Progenitor cell of endocrine pancreas (in vitro differentiated cells): ENCODE measurements around the gene WT1. TPM values are rescaled to one million over a fixed set of nuclear protein-coding genes. Genes with fewer than 3 reads are reported as not detected.

Experiments
- DNase-seq: peaks from one replicate; pipeline ENCODE4 v3.0.0; 2021; ENCODE audit warnings: low spot score; ENCODE audit not compliant: unreplicated experiment
- H3K27ac Mint-ChIP-seq: 2 replicates; pipeline ENCODE4 v1.8.0; 2021; ENCODE audit warnings: mild to moderate bottlenecking, moderate library complexity, mixed read lengths
- H3K27me3 Mint-ChIP-seq: 2 replicates; pipeline ENCODE4 v1.8.0; 2021; ENCODE audit warnings: mixed read lengths
- H3K36me3 Mint-ChIP-seq: 2 replicates; pipeline ENCODE4 v1.8.0; 2022; ENCODE audit warnings: mixed read lengths; ENCODE audit not compliant: insufficient read depth
- H3K4me1 Mint-ChIP-seq: 2 replicates; pipeline ENCODE4 v1.8.0; 2021; ENCODE audit warnings: low read depth, mixed read lengths
- H3K4me3 Mint-ChIP-seq: 2 replicates; pipeline ENCODE4 v1.8.0; 2021; ENCODE audit warnings: low read depth, mild to moderate bottlenecking, moderate library complexity, mixed read lengths
- H3K9me3 Mint-ChIP-seq: 2 replicates; pipeline ENCODE4 v1.8.0; 2021; ENCODE audit warnings: low read depth, mixed read lengths
- CTCF ChIP-seq: fragments of 200-600 bp; sonication (generic); IDR thresholded peaks from one replicate; pipeline ENCODE4 v1.5.0; 2021; ENCODE audit warnings: antibody characterized with exemption, mild to moderate bottlenecking; ENCODE audit not compliant: unreplicated experiment
- total RNA-seq: library from RNA; stranded (reverse); gene quantifications from 2 replicates; pipeline ENCODE4 v1.2.1, GENCODE V29; 2021

Gene WT1
- total RNA-seq, 1 donor from 2014 or later = not detected

- no peak overlapping the region for H3K27ac Mint-ChIP-seq
- no peak for TF ChIP-seq CTCF
- no peaks in the 10 kb centered on the region for H3K36me3 Mint-ChIP-seq
- H3K27me3 Mint-ChIP-seq = peaks cover 100% of the 10 kb centered on the region
- H3K4me1 Mint-ChIP-seq = peaks cover 3% of the 10 kb centered on the region
- no peak overlapping the region for H3K4me3 Mint-ChIP-seq
- no peaks in the 10 kb centered on the region for H3K9me3 Mint-ChIP-seq
- DNase-seq = no peak
Observed at GRCh38 chr11:32427616-32427934, 7.8 kb downstream of the WT1 start.

- no peaks in the 10 kb centered on the region for H3K9me3 Mint-ChIP-seq
- no peak for TF ChIP-seq CTCF
- DNase-seq = peak; percentile 33
- H3K27me3 Mint-ChIP-seq = peaks cover 100% of the 10 kb centered on the region
- H3K27ac Mint-ChIP-seq = no peak overlapping the region
- peaks cover 3% of the 10 kb centered on the region for H3K4me1 Mint-ChIP-seq
- no peaks in the 10 kb centered on the region for H3K36me3 Mint-ChIP-seq
- peak overlapping the region; percentile 53 for H3K4me3 Mint-ChIP-seq
Observed at GRCh38 chr11:32426819-32427615, 8.3 kb downstream of the WT1 start.

- no peak for DNase-seq
- Mint-ChIP-seq H3K36me3 (no peaks in the 10 kb centered on the region), H3K4me1 (peaks cover 3% of the 10 kb centered on the region), H3K4me3 (peak overlapping the region; percentile 53), H3K27me3 (peaks cover 100% of the 10 kb centered on the region), H3K9me3 (no peaks in the 10 kb centered on the region), H3K27ac (peak overlapping the region; percentile 29)
- no peak for TF ChIP-seq CTCF
Observed at GRCh38 chr11:32426192-32426591, 9.1 kb downstream of the WT1 start.

GRCh38 chr11:32425761-32426160, 9.6 kb downstream of the WT1 start:
- peaks cover 3% of the 10 kb centered on the region for H3K4me1 Mint-ChIP-seq
- H3K36me3 Mint-ChIP-seq = no peaks in the 10 kb centered on the region
- no peak overlapping the region for H3K27ac Mint-ChIP-seq
- no peak for DNase-seq
- TF ChIP-seq CTCF = no peak
- H3K4me3 Mint-ChIP-seq = no peak overlapping the region
- H3K27me3 Mint-ChIP-seq = peaks cover 100% of the 10 kb centered on the region
- no peaks in the 10 kb centered on the region for H3K9me3 Mint-ChIP-seq

GRCh38 chr11:32422545-32422944, 12.8 kb downstream of the WT1 start:
- Mint-ChIP-seq H3K27ac (no peak overlapping the region), H3K36me3 (no peaks in the 10 kb centered on the region), H3K4me3 (no peak overlapping the region), H3K9me3 (no peaks in the 10 kb centered on the region), H3K4me1 (peaks cover 3% of the 10 kb centered on the region), H3K27me3 (peaks cover 90% of the 10 kb centered on the region)
- TF ChIP-seq CTCF = no peak
- DNase-seq = no peak
